A172 (cell line): ENCODE data around the gene SHISA2. TPM values are rescaled to one million over a fixed set of nuclear protein-coding genes. Genes with fewer than 3 reads are reported as not detected.

Source experiments
- DNase-seq: peaks from one replicate; pipeline ENCODE4 v3.0.0-alpha.2; 2015; ENCODE audit warnings: low spot score
- total RNA-seq: library from RNA; depleted of rRNA; stranded (reverse); fragments of >200 nt; shearing (Covaris generic); gene quantifications from 2 replicates; pipeline ENCODE4 v1.2.3, GENCODE V29; 2014; rRNA removed

Gene SHISA2
- total RNA-seq, 1 experiment from 2014 or later: not detected

DNA sequence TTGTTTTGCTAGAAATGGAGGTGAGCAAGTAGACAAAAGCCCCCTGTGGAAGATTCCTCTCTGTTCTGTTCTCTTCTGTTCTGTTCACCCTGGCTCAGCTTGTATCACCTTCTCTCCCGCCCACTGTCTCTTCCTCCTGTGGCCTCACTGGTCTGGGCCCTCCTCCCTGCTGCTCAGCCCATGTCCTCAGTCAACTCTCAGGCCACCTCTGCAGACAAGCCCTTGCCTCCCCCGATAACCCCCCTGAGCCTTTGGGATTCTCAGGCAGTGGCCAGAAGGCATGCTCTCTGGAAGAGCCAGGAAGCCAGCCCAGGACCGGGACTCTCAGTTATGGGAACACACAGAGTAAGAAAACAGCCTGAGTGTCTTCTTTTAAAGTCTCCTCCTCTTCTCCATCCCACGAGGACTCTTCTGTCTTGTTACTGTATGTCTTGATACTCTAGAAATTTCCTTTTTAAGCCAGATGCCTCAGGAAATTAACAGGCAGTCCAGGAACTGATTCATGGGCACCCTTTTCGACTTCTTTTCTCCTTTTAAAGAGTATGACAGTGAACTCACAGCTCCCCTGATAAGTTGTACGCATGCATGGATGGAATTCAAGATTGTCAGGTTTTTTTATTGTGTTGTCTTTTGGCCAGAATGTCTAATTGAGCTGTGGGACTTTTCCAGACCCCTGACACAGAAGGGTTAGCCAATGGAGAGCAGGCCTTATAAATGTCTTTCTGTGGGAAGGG lies 33.7 kb downstream of the SHISA2 start:
- DNase-seq: no peak

DNA sequence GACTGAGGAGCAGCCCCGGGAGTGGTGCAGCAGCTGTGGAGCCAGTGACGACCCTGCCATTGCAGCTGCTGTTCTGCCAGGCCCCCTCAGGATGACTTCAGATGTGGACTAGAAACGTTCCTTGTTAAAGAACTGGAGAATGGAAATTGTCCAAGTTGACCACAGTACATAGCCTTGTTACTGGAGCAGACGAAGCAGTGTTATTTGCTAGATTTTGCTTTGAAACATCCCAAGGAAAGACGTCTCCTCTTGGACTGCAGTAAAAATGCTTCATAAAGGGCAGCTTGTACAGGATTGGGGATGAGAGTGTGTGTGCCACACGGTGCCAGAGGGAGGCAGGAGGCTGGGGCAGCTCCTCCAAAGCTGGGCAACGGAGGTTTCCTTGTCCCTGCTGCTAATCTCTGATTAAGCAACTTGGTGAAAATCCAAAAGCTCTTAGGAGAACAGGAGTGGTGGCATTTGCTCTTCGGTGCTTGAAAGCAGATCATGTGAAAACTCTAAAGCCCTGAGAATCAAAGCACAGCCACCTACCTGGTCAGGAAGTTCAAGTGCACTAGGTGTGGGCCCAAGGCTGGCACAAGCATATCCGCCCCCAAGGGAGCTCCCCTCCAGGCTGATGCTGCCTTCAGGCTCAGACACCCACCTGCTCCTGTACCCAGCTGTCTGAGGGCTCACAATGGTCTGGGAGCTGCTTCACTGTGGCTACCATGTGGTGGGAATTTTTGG lies 34.5 kb downstream of the SHISA2 start:
- no peak for DNase-seq

DNA sequence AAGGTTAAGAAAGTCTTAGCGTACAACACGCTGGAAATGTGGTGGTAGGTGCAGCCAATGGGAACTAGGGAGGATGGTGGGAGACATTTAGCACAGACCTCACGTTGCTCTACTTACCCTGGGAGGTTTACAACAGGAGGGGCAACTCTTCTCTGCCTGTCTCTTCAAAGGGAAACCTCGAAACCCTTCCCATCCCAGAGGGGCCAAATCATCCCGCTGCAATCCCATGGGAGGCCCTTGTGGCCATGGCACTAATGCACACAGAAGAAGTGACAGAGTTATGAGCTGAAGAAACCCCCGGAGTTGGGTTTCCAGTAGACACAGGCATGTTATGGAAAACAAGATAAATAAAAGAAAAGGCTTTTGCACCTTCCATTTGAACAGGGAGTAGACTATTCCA lies 35.6 kb downstream of the SHISA2 start:
- no peak for DNase-seq

DNA sequence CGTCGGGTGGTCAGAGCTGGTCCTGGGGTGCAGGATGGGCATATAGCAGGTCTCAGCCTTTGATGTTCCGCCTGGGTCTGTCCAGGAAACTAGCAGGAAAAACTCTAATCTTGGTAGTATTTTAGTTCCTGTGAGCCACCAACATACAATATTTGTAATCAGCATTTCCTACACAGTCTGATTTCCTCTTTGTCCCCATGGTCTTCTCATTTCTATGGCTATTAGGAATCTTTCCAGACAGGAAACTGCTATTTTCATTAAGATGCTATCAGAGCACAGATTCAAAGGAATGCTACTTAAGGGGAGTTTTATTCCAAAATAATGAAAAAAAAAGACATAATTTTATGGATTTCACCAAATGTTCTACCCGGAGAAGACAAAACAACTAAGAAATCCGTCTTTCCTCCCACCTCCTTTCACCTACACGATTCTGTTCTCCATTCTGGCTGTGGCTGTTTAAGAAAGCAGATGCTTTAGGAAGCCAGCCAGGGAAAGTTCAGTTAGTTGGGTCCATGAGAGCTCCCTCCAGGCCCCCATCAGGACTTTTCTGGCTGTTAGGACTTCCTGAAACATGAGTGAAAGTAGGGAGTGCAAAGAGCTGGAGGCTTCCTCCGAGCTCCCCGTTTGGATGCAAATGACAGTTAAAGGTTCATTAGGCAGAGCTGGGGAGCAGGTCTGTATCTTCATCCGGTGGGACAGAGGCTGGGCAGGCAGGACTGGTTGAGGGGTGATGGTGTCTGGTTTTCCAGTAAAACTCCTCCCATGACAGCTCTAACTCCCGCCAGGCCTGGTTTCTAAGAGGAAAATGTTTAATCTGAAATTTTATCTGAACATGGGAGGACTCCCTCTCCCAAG lies 36.3 kb downstream of the SHISA2 start:
- DNase-seq: no peak

DNA sequence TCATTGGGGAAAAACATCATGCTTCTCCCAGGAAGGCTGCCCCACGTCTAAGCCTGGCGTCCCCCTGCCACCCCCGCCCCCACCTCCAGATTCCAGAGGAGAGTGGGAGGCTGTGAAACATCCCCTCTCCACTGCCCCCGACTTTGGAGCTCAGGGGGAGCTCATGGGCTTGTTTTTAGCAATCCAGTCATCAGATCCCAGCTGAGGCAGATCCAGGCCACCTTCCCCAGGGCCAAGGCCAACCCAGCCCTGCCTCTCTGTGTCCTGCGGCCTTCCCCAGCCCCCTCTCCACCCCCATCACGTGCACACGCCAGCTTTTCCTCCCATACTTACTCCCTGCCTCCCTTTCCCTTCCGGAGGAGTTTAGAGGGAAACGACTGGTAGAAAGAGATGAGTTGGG lies 38.8 kb downstream of the SHISA2 start:
- DNase-seq: no peak

DNA sequence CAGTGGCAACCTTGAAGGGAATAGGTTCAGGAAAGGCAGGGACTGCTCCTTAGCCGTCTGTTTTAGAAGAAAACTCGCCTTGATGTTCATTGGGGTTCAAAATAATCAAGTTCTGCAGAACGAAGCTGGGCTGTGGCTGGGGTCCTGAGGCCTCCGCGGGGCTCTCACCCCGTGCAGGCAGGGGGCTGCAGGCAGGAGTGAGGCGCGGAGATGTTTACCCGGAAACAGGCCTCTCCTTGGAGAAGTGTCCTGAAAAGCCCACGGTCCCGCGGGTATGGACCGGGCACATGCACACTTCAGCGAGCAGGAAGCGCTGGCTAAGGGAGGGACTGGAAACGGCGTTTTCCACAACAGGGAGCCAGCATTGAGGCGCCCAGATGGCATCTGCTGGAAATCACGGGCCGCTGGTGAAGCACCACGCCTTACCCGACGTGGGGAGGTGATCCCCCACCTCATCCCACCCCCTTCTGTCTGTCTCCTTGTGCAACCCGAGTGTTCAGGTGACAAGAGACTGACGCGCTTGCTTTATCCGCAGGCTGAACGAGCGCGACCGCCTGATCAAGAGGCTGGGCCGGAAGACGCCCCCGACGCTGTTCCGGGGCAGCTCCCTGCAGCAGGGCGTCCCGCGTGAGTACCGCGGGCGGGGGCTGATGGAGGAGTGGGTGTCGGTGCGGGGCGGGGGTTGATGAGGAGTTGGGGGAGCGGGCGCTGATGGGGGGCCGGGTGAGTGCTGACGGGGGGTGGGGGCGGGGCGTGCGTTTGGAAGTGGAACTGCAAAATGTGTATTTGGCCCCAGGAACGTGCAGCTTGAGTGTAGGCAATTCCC lies 39.6 kb downstream of the SHISA2 start:
- no peak for DNase-seq

DNA sequence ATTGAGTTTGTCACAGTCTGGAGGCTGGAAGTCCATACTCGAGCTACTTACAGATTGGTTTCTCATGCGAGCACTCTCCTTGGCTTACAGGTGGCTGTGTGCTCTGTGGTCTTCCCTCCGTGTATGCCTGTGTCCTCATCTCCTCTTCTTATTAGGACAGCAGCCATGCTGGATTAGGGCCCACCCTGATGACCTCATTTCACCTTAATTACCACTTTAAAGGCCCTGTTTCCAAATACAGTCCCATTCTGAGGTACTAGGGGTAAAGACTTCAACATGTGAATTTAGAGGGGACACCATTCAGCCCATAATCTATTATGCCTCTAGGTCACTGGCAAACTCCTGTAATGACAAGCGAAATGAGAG lies 40.6 kb downstream of the SHISA2 start:
- no peak for DNase-seq

DNA sequence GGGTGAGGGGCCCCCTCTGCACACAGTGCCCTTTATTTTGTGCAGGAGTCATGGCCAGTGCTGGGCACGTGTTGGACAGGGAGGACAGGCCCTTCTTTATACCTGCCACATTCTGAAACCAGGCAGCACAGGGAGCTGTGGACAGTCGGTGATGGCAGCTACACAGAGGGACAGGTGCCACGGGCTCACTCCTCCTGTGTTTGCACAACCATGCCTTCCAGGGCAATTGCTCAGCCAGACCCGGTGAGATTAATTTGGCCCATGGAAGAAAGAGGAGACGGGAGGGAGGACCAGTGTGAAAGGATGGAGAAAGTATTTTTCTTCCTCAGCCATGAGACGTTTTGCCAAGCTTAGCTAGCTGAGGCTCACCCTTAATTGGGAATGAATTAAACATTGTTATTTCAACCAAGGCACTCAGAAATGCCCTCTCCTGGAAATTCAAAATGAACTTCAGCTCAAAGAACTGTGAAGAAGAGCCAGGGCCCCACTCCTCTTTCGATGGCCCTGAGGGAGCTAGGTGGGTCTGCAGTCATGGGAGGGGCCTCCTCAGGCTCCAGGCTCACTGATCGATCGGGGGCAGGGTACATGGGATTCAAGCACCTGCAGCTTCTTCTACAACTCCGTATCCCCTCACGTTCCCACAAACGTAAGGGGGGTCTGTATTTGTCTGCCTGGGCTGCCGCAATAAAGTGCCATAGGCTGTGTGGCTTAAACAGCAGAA lies 41.2 kb downstream of the SHISA2 start:
- no peak for DNase-seq

DNA sequence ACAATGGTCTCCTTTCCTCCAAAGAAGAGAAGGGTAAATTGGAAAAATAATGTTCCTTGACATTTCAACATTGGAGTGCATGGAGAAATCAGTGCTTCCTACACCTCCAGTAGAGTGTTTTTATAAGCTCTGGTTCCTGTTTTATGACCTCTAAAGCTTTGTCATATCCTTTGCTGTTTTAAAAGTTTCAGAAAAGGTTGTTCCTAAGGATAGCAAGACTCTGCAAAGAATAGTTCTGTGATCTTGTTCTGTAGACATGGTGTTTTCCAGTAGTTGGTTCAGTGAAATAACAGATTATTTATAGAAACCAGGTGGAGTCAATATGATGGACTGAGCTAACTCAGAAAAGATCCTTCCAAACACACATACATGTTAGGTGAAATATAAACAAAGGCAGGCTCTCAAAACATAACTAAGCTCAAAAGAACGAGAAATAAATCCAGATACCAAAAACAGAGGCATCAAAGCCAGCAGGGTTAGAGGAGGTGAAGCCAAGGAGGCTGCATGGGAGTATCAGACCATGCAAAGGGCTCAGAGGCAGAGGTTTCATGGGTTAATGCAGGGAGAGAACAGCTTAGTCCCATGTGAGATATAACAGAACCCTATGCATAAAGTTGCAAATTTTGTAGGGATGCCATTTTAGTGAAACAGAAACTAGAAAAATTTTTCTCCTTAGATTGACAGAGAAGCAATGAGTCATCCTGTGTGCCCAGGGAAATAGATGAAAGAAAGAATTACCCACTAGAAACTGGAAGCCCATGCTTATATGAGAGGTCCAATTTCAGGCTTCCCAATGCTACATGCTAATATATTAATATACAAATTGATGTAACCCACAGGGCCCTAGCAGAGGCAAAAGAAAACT lies 44.3 kb downstream of the SHISA2 start:
- no peak for DNase-seq

Other genes with a start within 250 kb of the SHISA2 start
- gene RNF6, start 170.3 kb upstream of the SHISA2 start, total RNA-seq: 49.0 and 61.9 TPM in 2 replicates
- gene CDK8, start 202.1 kb upstream of the SHISA2 start, total RNA-seq: 16.0 and 18.8 TPM in 2 replicates